ENCODE results near the gene MCTP2. TPM values are rescaled to one million over a fixed set of nuclear protein-coding genes. Genes with fewer than 3 reads are reported as not detected.

Gene MCTP2
- total RNA-seq, 1 donor from 2014 or later = 4.8 TPM

GRCh38 chr15:94412979-94413746, 181.8 kb downstream of the MCTP2 start:
- Mint-ChIP-seq H3K27me3 (peaks cover 17% of the 10 kb centered on the region), H3K4me3 (no peak overlapping the region), H3K27ac (no peak overlapping the region), H3K4me1 (ENCODE audit: unreplicated experiment) (peaks cover 49% of the 10 kb centered on the region), H3K36me3 (no peaks in the 10 kb centered on the region), H3K9me3 (no peaks in the 10 kb centered on the region)
- TF ChIP-seq, protein P1, sequence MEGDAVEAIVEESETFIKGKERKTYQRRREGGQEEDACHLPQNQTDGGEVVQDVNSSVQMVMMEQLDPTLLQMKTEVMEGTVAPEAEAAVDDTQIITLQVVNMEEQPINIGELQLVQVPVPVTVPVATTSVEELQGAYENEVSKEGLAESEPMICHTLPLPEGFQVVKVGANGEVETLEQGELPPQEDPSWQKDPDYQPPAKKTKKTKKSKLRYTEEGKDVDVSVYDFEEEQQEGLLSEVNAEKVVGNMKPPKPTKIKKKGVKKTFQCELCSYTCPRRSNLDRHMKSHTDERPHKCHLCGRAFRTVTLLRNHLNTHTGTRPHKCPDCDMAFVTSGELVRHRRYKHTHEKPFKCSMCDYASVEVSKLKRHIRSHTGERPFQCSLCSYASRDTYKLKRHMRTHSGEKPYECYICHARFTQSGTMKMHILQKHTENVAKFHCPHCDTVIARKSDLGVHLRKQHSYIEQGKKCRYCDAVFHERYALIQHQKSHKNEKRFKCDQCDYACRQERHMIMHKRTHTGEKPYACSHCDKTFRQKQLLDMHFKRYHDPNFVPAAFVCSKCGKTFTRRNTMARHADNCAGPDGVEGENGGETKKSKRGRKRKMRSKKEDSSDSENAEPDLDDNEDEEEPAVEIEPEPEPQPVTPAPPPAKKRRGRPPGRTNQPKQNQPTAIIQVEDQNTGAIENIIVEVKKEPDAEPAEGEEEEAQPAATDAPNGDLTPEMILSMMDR (conservative IDR thresholded peaks at IDR 0.05) = peak; percentile 86
- DNase-seq (ENCODE audit: extremely low spot score, unreplicated experiment) = no peak

DNA sequence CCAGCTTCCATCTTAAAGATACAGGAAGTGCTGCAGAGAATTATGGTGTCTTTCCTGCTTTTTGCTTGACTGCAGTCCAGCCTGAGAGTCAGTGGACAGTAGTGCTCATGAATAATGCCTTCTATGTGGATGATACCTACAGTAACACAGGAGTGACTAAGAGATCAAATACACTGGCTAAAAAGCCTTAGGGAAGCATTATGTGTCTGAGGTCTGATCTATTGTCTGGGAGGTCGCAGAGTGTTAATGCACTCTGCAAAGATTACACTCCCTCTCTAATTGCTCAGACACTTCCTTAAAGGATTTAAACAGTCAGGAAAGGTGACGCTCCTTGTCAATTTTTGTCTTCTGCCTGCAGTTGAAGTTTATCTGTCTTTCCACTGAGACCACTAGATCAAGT, 183.6 kb downstream of the MCTP2 start:
- peaks cover 49% of the 10 kb centered on the region for H3K4me1 Mint-ChIP-seq (ENCODE audit: unreplicated experiment)
- H3K9me3 Mint-ChIP-seq = no peaks in the 10 kb centered on the region
- TF ChIP-seq, protein P1 (conservative IDR thresholded peaks at IDR 0.05) = no peak
- no peak for DNase-seq (ENCODE audit: extremely low spot score, unreplicated experiment)
- no peak overlapping the region for H3K4me3 Mint-ChIP-seq
- H3K27ac Mint-ChIP-seq = no peak overlapping the region
- H3K36me3 Mint-ChIP-seq = no peaks in the 10 kb centered on the region
- peaks cover 12% of the 10 kb centered on the region for H3K27me3 Mint-ChIP-seq

DNA sequence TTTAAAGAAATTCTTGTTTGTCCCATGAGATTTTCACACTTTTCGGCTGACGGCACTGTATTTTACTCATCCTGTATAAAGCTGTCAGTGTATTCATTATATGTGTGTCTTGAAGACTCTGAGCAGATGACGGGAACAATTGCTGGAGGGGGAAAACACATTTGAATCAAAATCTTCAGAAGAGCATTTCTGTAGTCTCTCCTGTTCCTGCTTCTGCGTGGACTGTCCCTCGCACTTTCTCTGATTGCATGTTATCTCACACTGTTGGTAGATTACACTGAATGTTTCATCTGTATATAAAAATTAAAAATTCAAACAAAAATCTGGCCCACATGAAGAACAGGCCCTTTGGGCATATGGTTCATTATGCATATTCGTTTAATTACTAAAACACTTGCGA, 184.9 kb downstream of the MCTP2 start:
- H3K9me3 Mint-ChIP-seq = peaks cover under 1% of the 10 kb centered on the region
- no peak overlapping the region for H3K4me3 Mint-ChIP-seq
- TF ChIP-seq, protein P1 (conservative IDR thresholded peaks at IDR 0.05) = no peak
- peaks cover 37% of the 10 kb centered on the region for H3K4me1 Mint-ChIP-seq (ENCODE audit: unreplicated experiment)
- H3K36me3 Mint-ChIP-seq = no peaks in the 10 kb centered on the region
- peaks cover 9% of the 10 kb centered on the region for H3K27me3 Mint-ChIP-seq
- H3K27ac Mint-ChIP-seq = no peak overlapping the region
- no peak for DNase-seq (ENCODE audit: extremely low spot score, unreplicated experiment)

DNA sequence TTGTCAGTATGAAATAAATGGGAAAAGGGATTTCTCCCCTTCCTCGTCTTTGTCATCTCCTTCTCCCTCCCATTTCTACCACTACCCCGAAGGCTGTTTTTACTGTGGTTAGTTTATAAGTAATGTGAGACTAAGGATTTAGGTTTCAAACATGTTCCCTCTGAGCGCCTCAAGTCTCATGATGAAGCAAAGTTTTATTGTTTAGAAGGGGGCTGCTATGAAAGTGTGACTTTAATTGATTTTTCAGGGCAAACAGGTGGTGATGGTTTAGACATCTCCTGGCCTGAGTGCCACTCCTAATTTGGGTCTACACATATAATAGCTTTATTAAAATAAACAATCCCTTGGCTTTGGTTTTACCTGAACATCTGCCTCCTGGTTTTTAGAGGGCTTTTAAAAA, 185.5 kb downstream of the MCTP2 start:
- no peaks in the 10 kb centered on the region for H3K36me3 Mint-ChIP-seq
- H3K27me3 Mint-ChIP-seq = peaks cover 9% of the 10 kb centered on the region
- H3K27ac Mint-ChIP-seq = no peak overlapping the region
- peaks cover 32% of the 10 kb centered on the region for H3K4me1 Mint-ChIP-seq (ENCODE audit: unreplicated experiment)
- H3K4me3 Mint-ChIP-seq = no peak overlapping the region
- TF ChIP-seq, protein P1 (conservative IDR thresholded peaks at IDR 0.05) = no peak
- H3K9me3 Mint-ChIP-seq = peaks cover 4% of the 10 kb centered on the region
- no peak for DNase-seq (ENCODE audit: extremely low spot score, unreplicated experiment)

DNA sequence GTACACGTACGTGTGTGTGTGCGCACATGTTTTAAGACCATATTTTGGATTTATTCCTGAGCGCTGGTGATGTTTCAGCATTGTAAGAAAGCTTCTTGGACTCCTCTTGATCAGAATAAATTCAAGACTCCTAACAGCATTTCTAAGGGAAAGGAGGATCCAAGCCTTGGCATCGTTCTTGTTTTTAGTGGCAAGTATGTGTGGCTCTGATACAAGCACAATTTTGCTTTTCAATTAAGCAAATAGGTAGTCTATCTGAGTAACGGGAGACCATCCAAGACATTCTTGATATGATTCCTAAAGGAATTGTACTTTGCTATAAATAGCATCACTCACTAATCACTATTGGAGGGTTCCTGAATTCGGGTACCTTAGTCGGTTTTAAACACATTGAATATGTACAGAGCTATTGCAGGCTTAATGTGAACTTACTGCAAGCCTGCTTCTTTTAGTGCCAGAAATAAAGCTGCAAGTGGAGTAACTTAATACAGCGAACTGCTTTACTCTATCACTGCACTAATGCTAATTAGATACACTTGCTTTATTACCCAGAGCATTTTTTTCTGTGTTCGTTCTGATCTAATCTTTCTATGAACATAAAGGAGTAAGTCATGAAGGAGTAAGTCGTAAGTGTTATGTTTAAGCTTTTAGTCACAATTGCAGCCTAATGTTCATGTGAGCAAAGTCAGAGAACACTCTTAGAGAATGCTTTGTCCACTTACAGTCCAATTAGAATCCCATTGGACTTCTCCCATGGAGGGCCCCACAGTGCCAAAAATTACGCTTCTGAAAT, 186.3 kb downstream of the MCTP2 start:
- H3K27me3 Mint-ChIP-seq = peaks cover 9% of the 10 kb centered on the region
- no peak overlapping the region for H3K4me3 Mint-ChIP-seq
- DNase-seq (ENCODE audit: extremely low spot score, unreplicated experiment) = no peak
- peaks cover 31% of the 10 kb centered on the region for H3K4me1 Mint-ChIP-seq (ENCODE audit: unreplicated experiment)
- TF ChIP-seq, protein P1 (conservative IDR thresholded peaks at IDR 0.05) = no peak
- H3K27ac Mint-ChIP-seq = no peak overlapping the region
- H3K36me3 Mint-ChIP-seq = no peaks in the 10 kb centered on the region
- H3K9me3 Mint-ChIP-seq = peaks cover 8% of the 10 kb centered on the region
